IMR-90 (cell line): ENCODE measurements around the gene PROB1. TPM values are rescaled to one million over a fixed set of nuclear protein-coding genes. Genes with fewer than 3 reads are reported as not detected.

Experiments used
- ATAC-seq: fragments of 200-7000 bp; cut with Tn5 transposase; 2 replicates; pipeline ENCODE4 v1.9.1; 2020; ENCODE audit warnings: low read depth, mild to moderate bottlenecking, moderate library complexity
- BruUV-seq: library from RNA; stranded (reverse); fragments of 400-500 nt; replicated peaks from 2 replicates; lab custom pipeline; 2021; lab: Mats Ljungman, UMichigan
- CTCF ChIA-PET: fragments of 300-600 bp; formaldehyde crosslinking; extraction: SDS; loops from one replicate; lab custom pipeline; 2021; ENCODE audit warnings: antibody characterized with exemption; lab: Yijun Ruan, JAX
- POLR2A ChIA-PET: fragments of 300-600 bp; sonication (Branson Sonifier 250); formaldehyde crosslinking; loops from one replicate; lab custom pipeline; 2022; ENCODE audit warnings: antibody characterized with exemption; ENCODE audit not compliant: unreplicated experiment; lab: Charles Lee
- DNase-seq: peaks from one replicate; pipeline ENCODE4 v3.0.0; 2013
- H2AFZ ChIP-seq: replicated peaks from 2 replicates; pipeline ENCODE3; 2013; ENCODE audit warnings: low read length, mild to moderate bottlenecking; ENCODE audit not compliant: poor library complexity
- H2AK5ac ChIP-seq: 2 replicates; pipeline ENCODE4 v1.6.1; 2013; ENCODE audit warnings: low read depth, low read length, inconsistent platforms
- H2AK9ac ChIP-seq: replicated peaks from 2 replicates; pipeline ENCODE3; 2013; ENCODE audit warnings: mild to moderate bottlenecking, low read depth, low read length, moderate library complexity; ENCODE audit not compliant: poor library complexity
- H2BK120ac ChIP-seq: 2 replicates; pipeline ENCODE4 v1.6.1; 2013; ENCODE audit warnings: low read depth, low read length, inconsistent platforms
- H2BK15ac ChIP-seq: 3 replicates; pipeline ENCODE4 v1.6.1; 2013; ENCODE audit warnings: low read depth, low read length, inconsistent platforms
- H2BK20ac ChIP-seq: 2 replicates; pipeline ENCODE4 v1.6.1; 2013; ENCODE audit warnings: low read depth, mild to moderate bottlenecking, inconsistent platforms, low read length, moderate library complexity
- H2BK5ac ChIP-seq: 2 replicates; pipeline ENCODE4 v1.6.1; 2013; ENCODE audit warnings: mild to moderate bottlenecking, low read depth, low read length, inconsistent platforms; ENCODE audit not compliant: poor library complexity, severe bottlenecking
- H3K14ac ChIP-seq: replicated peaks from 2 replicates; pipeline ENCODE4 v1.6.1; 2013; ENCODE audit warnings: low read depth, low read length, inconsistent platforms
- H3K18ac ChIP-seq: 2 replicates; pipeline ENCODE4 v1.6.1; 2013; ENCODE audit warnings: low read depth, low read length, control low read depth
- H3K23ac ChIP-seq: 2 replicates; pipeline ENCODE4 v1.6.1; 2013; ENCODE audit warnings: low read depth, low read length, inconsistent platforms
- H3K27ac ChIP-seq: 2 replicates; pipeline ENCODE4 v1.5.1; 2013; ENCODE audit warnings: mild to moderate bottlenecking, control low read depth, low read length; ENCODE audit not compliant: insufficient read depth
- H3K27me3 ChIP-seq: 2 replicates; pipeline ENCODE4 v1.6.1; 2013; ENCODE audit warnings: low read length; ENCODE audit not compliant: control insufficient read depth, insufficient read depth
- H3K36me3 ChIP-seq: 2 replicates; pipeline ENCODE4 v1.6.1; 2013; ENCODE audit warnings: low read length, mixed read lengths; ENCODE audit not compliant: control insufficient read depth, insufficient read depth
- H3K4ac ChIP-seq: 2 replicates; pipeline ENCODE4 v1.6.1; 2013; ENCODE audit warnings: low read depth, low read length, inconsistent platforms
- H3K4me1 ChIP-seq: 2 replicates; pipeline ENCODE4 v1.6.1; 2013; ENCODE audit warnings: low read length, mixed read lengths; ENCODE audit not compliant: control insufficient read depth, insufficient read depth
- H3K4me2 ChIP-seq: 2 replicates; pipeline ENCODE4 v1.6.1; 2013; ENCODE audit warnings: low read depth, mild to moderate bottlenecking, control low read depth, low read length, moderate library complexity
- H3K4me3 ChIP-seq: 2 replicates; pipeline ENCODE4 v1.5.1; 2013; ENCODE audit warnings: low read depth, mild to moderate bottlenecking, control low read depth, low read length, moderate library complexity; ENCODE audit not compliant: insufficient read depth
- H3K56ac ChIP-seq: 2 replicates; pipeline ENCODE4 v1.6.1; 2013; ENCODE audit warnings: low read length, inconsistent platforms; ENCODE audit not compliant: insufficient read depth; ENCODE audit errors: extremely low read depth
- H3K79me1 ChIP-seq, 2 experiments: 2 replicates each; pipeline ENCODE4 v1.6.1; 2013; ENCODE audit warnings: low read length in 2 of 2, inconsistent platforms in 1 of 2, low read depth in 1 of 2
- H3K9ac ChIP-seq: 2 replicates; pipeline ENCODE4 v1.6.1; 2013; ENCODE audit warnings: low read depth, low read length, control low read depth
- H3K9me1 ChIP-seq: 2 replicates; pipeline ENCODE4 v1.6.1; 2013; ENCODE audit warnings: low read length, inconsistent platforms; ENCODE audit not compliant: insufficient read depth
- H3K9me3 ChIP-seq: 2 replicates; pipeline ENCODE4 v1.6.1; 2013; ENCODE audit warnings: low read length; ENCODE audit not compliant: control insufficient read depth, insufficient read depth
- H4K20me1 ChIP-seq: 2 replicates; pipeline ENCODE4 v1.6.1; 2013; ENCODE audit warnings: low read length, inconsistent platforms; ENCODE audit not compliant: insufficient read depth
- H4K5ac ChIP-seq: 2 replicates; pipeline ENCODE4 v1.6.1; 2013; ENCODE audit warnings: mild to moderate bottlenecking, low read depth, low read length, control low read depth
- H4K8ac ChIP-seq, 2 experiments: 2 replicates each; pipeline ENCODE4 v1.6.1; 2013; ENCODE audit warnings: low read depth in 2 of 2, low read length in 2 of 2, control low read depth in 1 of 2, inconsistent platforms in 1 of 2
- H4K91ac ChIP-seq: 2 replicates; pipeline ENCODE4 v1.6.1; 2013; ENCODE audit warnings: low read depth, low read length, inconsistent platforms; ENCODE audit not compliant: insufficient read depth
- MXI1 ChIP-seq: IDR thresholded peaks from 2 replicates; pipeline ENCODE4 v1.6.1; 2012; ENCODE audit warnings: low read depth, mild to moderate bottlenecking, low read length, moderate library complexity, borderline replicate concordance
- NFE2L2 ChIP-seq: fragments of 150-350 bp; IDR thresholded peaks from 2 replicates; pipeline ENCODE4 v1.6.1; 2016; ENCODE audit warnings: low read depth, mild to moderate bottlenecking, low read length
- SMC3 ChIP-seq: fragments of 150-350 bp; IDR thresholded peaks from 2 replicates; pipeline ENCODE4 v1.6.1; 2016; ENCODE audit warnings: low read depth, mild to moderate bottlenecking, antibody characterized with exemption, low read length, moderate library complexity
- WGBS, 2 experiments: methylation state at CpG; one replicate each; pipeline versions ENCODE4 v1.1.5 to v1.1.7; 2013; ENCODE audit warnings: missing lambda C conversion rate in 2 of 2; ENCODE audit not compliant: insufficient read length in 1 of 2; ENCODE audit errors: extremely low coverage in 2 of 2; 5-methylcytosine and 5-hydroxymethylcytosine counted together
- dilution Hi-C: fragments of 300-500 bp; cut with HindIII; formaldehyde crosslinking; loops from one replicate; pipeline ENCODE4 v1.14.3; 2018; ENCODE audit warnings: low sequenced_read_pairs; ENCODE audit not compliant: unreplicated experiment
- in situ Hi-C: fragments of 300-500 bp; cut with MboI; formaldehyde crosslinking; loops from 3 replicates; pipeline ENCODE4 v1.14.3; 2019; ENCODE audit warnings: low sequenced_read_pairs, inconsistent platforms, mixed read lengths
- intact Hi-C: fragments of 100-400 bp; cut with micrococcal nuclease; formaldehyde crosslinking; loops from 2 replicates; pipeline ENCODE4 v1.10.0; 2022
- polyA plus RNA-seq, 3 experiments: library from polyadenylated mRNA; depleted of rRNA; stranded (reverse); fragments of >200 nt; gene quantifications; 2 replicates each; pipeline ENCODE4 v1.2.3, GENCODE V29; 2012; ENCODE audit warnings: low replicate concordance in 1 of 3
- total RNA-seq: library from RNA; depleted of rRNA; stranded (reverse); fragments of >200 nt; gene quantifications from 2 replicates; pipeline ENCODE4 v1.2.3, GENCODE V29; 2012
- TF ChIP-seq, protein P1 (sequence below): fragments of 150-350 bp; IDR thresholded peaks from 2 replicates; pipeline ENCODE4 v1.6.1; 2016; ENCODE audit warnings: low read depth, mild to moderate bottlenecking, low read length, moderate library complexity, borderline replicate concordance
- TF ChIP-seq, protein P2 (sequence below): fragments of 150-350 bp; IDR thresholded peaks from 2 replicates; pipeline ENCODE4 v1.6.1; 2017; ENCODE audit warnings: mild to moderate bottlenecking, antibody characterized with exemption, low read length, low read depth

The PROB1 gene
- total and polyA plus RNA-seq, 2 of the 4 experiments (the other 2 are of a cell fraction) = under 0.01 to 0.38 TPM

DNA sequence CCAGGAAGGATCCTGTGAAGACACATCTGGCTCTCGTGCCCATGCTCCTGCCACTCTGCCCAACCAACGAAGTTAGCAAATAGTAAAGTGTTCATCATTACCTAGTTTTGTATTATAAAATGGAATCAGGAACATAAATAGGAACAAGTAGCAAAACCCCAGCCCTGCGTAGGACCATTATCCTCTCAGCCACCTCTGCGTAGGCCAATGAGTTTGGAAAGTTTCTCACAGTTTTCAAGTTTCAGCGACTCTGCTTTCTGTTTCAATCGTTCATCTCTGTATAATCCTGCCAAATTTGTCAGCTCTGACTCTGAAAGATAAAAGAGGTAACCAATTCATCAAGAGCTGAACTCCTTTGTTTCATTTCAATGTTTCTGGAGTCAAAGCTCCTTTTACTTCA, 19.1 kb upstream of the PROB1 start:
- no peak overlapping the region for H3K23ac ChIP-seq
- H2AFZ ChIP-seq = no peak overlapping the region
- no peak overlapping the region for H2BK20ac ChIP-seq
- intact Hi-C loops = no loop called here
- H3K27me3 ChIP-seq = no peaks in the 10 kb centered on the region
- ChIA-PET CTCF (interaction anchor here (0.8 kb wide), 1 partner anchor 10 kb away, joined by 3 read pairs; the partner anchor contains the start of gene SPATA24), POLR2A (no interaction called here)
- no peak overlapping the region for H3K4me3 ChIP-seq
- TF ChIP-seq, protein P1, sequence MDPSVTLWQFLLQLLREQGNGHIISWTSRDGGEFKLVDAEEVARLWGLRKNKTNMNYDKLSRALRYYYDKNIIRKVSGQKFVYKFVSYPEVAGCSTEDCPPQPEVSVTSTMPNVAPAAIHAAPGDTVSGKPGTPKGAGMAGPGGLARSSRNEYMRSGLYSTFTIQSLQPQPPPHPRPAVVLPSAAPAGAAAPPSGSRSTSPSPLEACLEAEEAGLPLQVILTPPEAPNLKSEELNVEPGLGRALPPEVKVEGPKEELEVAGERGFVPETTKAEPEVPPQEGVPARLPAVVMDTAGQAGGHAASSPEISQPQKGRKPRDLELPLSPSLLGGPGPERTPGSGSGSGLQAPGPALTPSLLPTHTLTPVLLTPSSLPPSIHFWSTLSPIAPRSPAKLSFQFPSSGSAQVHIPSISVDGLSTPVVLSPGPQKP = no peak
- TF ChIP-seq NFE2L2 (no peak), SMC3 (no peak), MXI1 (no peak)
- TF ChIP-seq, protein P2, sequence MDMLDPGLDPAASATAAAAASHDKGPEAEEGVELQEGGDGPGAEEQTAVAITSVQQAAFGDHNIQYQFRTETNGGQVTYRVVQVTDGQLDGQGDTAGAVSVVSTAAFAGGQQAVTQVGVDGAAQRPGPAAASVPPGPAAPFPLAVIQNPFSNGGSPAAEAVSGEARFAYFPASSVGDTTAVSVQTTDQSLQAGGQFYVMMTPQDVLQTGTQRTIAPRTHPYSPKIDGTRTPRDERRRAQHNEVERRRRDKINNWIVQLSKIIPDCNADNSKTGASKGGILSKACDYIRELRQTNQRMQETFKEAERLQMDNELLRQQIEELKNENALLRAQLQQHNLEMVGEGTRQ = no peak
- H3K36me3 ChIP-seq = peaks cover 13% of the 10 kb centered on the region
- no peak overlapping the region for H3K27ac ChIP-seq
- H3K18ac ChIP-seq = no peak overlapping the region
- DNase-seq (no peak), ATAC-seq (no peak)
- no peak overlapping the region for H4K91ac ChIP-seq
- no peak overlapping the region for H2AK5ac ChIP-seq
- H3K4me2 ChIP-seq = no peak overlapping the region
- no peak overlapping the region for H2BK120ac ChIP-seq
- no peak overlapping the region for H2BK5ac ChIP-seq
- H3K9me1 ChIP-seq = no peaks in the 10 kb centered on the region
- H3K56ac ChIP-seq = no peak overlapping the region
- no peak overlapping the region for H3K4ac ChIP-seq
- H3K9me3 ChIP-seq = no peaks in the 10 kb centered on the region
- H3K4me1 ChIP-seq = peaks cover 4% of the 10 kb centered on the region; the same call in 1 of the 2 replicates
- H4K8ac ChIP-seq = no peak overlapping the region
- H4K20me1 ChIP-seq = no peaks in the 10 kb centered on the region
- BruUV-seq = no TSS peak
- H4K5ac ChIP-seq = no peak overlapping the region
- H3K14ac ChIP-seq = no peak overlapping the region
- H3K9ac ChIP-seq = no peak overlapping the region
- H3K79me1 ChIP-seq = no peaks in the 10 kb centered on the region
- no peak overlapping the region for H2BK15ac ChIP-seq
- in situ Hi-C loops = no loop called here
- H2AK9ac ChIP-seq = no peak overlapping the region
- dilution Hi-C loops = loop anchor here (25.0 kb wide), 1 partner anchor 98 kb away; no protein-coding TSS in a partner anchor
- 92% methylated on average over 2 of the region's 6 CpGs; no CpG with 5 or more reads in 1 of the 2 experiments for WGBS, 2 experiments
